GM12872 (cell line): Measurements from ENCODE around the gene BTBD9.

Experiments
- CTCF ChIP-seq: IDR thresholded peaks from 3 replicates; pipeline ENCODE4 v1.5.1; 2011; ENCODE audit warnings: low read depth, mild to moderate bottlenecking, low read length, moderate library complexity; ENCODE audit not compliant: insufficient read depth

BTBD9 gene

GRCh38 chr6:38510205-38510604 is 129.5 kb downstream of the BTBD9 start:
- TF ChIP-seq CTCF: no peak

GRCh38 chr6:38509713-38510112 is 130.0 kb downstream of the BTBD9 start:
- no peak for TF ChIP-seq CTCF

GRCh38 chr6:38508894-38509293 is 130.8 kb downstream of the BTBD9 start:
- TF ChIP-seq CTCF: no peak

GRCh38 chr6:38508286-38508685 is 131.4 kb downstream of the BTBD9 start:
- TF ChIP-seq CTCF: no peak

- TF ChIP-seq CTCF: no peak
Observed at GRCh38 chr6:38507173-38507572, 132.6 kb downstream of the BTBD9 start.

GRCh38 chr6:38505826-38506225 is 133.9 kb downstream of the BTBD9 start:
- no peak for TF ChIP-seq CTCF

- TF ChIP-seq CTCF: no peak
Observed at GRCh38 chr6:38504996-38505395, 134.7 kb downstream of the BTBD9 start.

GRCh38 chr6:38503960-38504682 is 135.6 kb downstream of the BTBD9 start:
- TF ChIP-seq CTCF: no peak
